Endothelial cell of umbilical vein (primary cell): ENCODE measurements around the gene FMNL2.

ENCODE experiments used
- EZH2 ChIP-seq: IDR thresholded peaks from 2 replicates; pipeline ENCODE4 v1.6.1; 2012; ENCODE audit warnings: borderline replicate concordance, low read depth, mild to moderate bottlenecking, moderate library complexity, low read length, inconsistent platforms; ENCODE audit not compliant: severe bottlenecking
- FOS ChIP-seq: IDR thresholded peaks from 2 replicates; pipeline ENCODE4 v1.6.1; 2011; ENCODE audit warnings: mild to moderate bottlenecking, low read length, moderate library complexity, borderline replicate concordance; ENCODE audit not compliant: insufficient read depth
- GATA2 ChIP-seq: IDR thresholded peaks from 2 replicates; pipeline ENCODE4 v1.7.0; 2011; ENCODE audit warnings: low read depth, mild to moderate bottlenecking, moderate library complexity, mixed read lengths, low read length; ENCODE audit not compliant: insufficient read length, insufficient read depth
- JUN ChIP-seq: IDR thresholded peaks from 2 replicates; pipeline ENCODE4 v1.6.1; 2011; ENCODE audit warnings: borderline replicate concordance, low read depth; ENCODE audit not compliant: insufficient read length, insufficient read depth
- MYC ChIP-seq: IDR thresholded peaks from one replicate; pipeline ENCODE4 v1.6.1; 2011; ENCODE audit warnings: mild to moderate bottlenecking, low read depth, low read length
- POLR2A ChIP-seq: IDR thresholded peaks from 2 replicates; pipeline ENCODE4 v1.6.1; 2012; ENCODE audit warnings: low read depth, mild to moderate bottlenecking, control low read depth, low read length
- POLR2AphosphoS5 ChIP-seq: IDR thresholded peaks from 2 replicates; pipeline ENCODE4 v1.6.1; 2012; ENCODE audit warnings: low read depth, mild to moderate bottlenecking, control low read depth, low read length, moderate library complexity; ENCODE audit not compliant: insufficient read depth
- TF ChIP-seq, protein P1 (sequence below), 2 donors: IDR thresholded peaks; 1 replicate in 1 of 2; 2 replicates in 1 of 2; pipeline ENCODE4 v1.5.1; 2011; ENCODE audit warnings: low read length in 2 of 2, mild to moderate bottlenecking in 2 of 2, moderate library complexity in 2 of 2, control low read depth in 1 of 2, inconsistent platforms in 1 of 2, low read depth in 1 of 2; ENCODE audit not compliant: insufficient read depth in 1 of 2; ENCODE audit errors: extremely low read depth in 1 of 2
- TF ChIP-seq, protein P2 (sequence below): IDR thresholded peaks from 2 replicates; pipeline ENCODE4 v1.6.1; 2011; ENCODE audit not compliant: insufficient read depth, insufficient read length

DNA sequence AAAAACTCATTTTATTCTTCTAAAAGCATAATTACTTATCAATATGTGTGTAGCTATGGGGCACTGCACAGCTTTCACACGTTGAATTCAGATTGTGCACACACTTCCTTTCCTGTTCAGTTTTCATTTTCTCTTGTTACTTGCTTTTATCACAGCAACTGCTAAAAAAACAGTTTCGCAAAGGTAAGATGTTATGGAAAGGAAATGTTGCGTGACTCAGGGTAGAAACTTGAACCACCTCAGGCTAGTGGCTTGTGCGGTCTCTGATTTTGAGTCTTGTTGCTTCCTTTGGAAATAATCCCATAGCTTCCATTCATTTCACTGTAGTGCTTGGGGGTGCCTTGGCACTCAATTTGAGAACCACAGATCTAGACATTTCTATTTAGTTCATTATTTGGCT lies 171.9 kb downstream of the FMNL2 start:
- TF ChIP-seq, protein P1, sequence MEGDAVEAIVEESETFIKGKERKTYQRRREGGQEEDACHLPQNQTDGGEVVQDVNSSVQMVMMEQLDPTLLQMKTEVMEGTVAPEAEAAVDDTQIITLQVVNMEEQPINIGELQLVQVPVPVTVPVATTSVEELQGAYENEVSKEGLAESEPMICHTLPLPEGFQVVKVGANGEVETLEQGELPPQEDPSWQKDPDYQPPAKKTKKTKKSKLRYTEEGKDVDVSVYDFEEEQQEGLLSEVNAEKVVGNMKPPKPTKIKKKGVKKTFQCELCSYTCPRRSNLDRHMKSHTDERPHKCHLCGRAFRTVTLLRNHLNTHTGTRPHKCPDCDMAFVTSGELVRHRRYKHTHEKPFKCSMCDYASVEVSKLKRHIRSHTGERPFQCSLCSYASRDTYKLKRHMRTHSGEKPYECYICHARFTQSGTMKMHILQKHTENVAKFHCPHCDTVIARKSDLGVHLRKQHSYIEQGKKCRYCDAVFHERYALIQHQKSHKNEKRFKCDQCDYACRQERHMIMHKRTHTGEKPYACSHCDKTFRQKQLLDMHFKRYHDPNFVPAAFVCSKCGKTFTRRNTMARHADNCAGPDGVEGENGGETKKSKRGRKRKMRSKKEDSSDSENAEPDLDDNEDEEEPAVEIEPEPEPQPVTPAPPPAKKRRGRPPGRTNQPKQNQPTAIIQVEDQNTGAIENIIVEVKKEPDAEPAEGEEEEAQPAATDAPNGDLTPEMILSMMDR (IDR thresholded peaks at IDR 0.05; ENCODE audit: extremely low read depth in 1 of 2, insufficient read depth in 1 of 2, low read depth in 1 of 2, low read length in 2 of 2): no peak
- peak; percentile 66 for TF ChIP-seq POLR2AphosphoS5
- no peak for TF ChIP-seq EZH2
- TF ChIP-seq POLR2A: no peak
- TF ChIP-seq, protein P2, sequence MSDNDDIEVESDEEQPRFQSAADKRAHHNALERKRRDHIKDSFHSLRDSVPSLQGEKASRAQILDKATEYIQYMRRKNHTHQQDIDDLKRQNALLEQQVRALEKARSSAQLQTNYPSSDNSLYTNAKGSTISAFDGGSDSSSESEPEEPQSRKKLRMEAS: no peak
- peak; percentile 32 for TF ChIP-seq JUN
- TF ChIP-seq FOS: peak; percentile 70
- TF ChIP-seq MYC: no peak
- TF ChIP-seq GATA2: peak; percentile 25
